Measurements from ENCODE around the gene TMEM184A. TPM values are rescaled to one million over a fixed set of nuclear protein-coding genes. Genes with fewer than 3 reads are reported as not detected.
A peak's percentile ranks its signal among the peaks of the same experiment; 100 is the strongest.

The TMEM184A gene
- total RNA-seq, 2 donors from 2014 or later = 4.6 to 5.1 TPM

GRCh38 chr7:1598961-1599639 is 43.1 kb upstream of the TMEM184A start:
- no peak for TF ChIP-seq CTCF (conservative IDR thresholded peaks at IDR 0.05)
- H3K4me3 ChIP-seq (ENCODE audit: low read length) = no peak overlapping the region
- Mint-ChIP-seq H3K27ac (no peak overlapping the region), H3K4me1 (no peaks in the 10 kb centered on the region), H3K27me3 (ENCODE audit: insufficient read depth) (peaks cover 2% of the 10 kb centered on the region), H3K4me3 (no peak overlapping the region), H3K36me3 (ENCODE audit: low read depth) (no peaks in the 10 kb centered on the region), H3K9me3 (peaks cover 4% of the 10 kb centered on the region)
- WGBS, 2 experiments (ENCODE audit: insufficient coverage in 1 of 2, insufficient read length in 1 of 2) = 88 to 95% methylated on average over 8 to 12 of the region's 12 CpGs
- DNase-seq = no peak
- H3K4me1 ChIP-seq (ENCODE audit: control insufficient read depth, insufficient read depth, low read length) = no peaks in the 10 kb centered on the region
- H3K9me3 ChIP-seq (ENCODE audit: control insufficient read depth, low read length) = no peaks in the 10 kb centered on the region
- H3K9ac ChIP-seq (ENCODE audit: extremely low read depth, low read length, poor library complexity, severe bottlenecking) = no peak overlapping the region
- H3K27me3 ChIP-seq (ENCODE audit: control insufficient read depth, insufficient read depth, low read length, poor library complexity, severe bottlenecking) = no peaks in the 10 kb centered on the region
- H3K36me3 ChIP-seq (ENCODE audit: control insufficient read depth, insufficient read depth, low read length) = no peaks in the 10 kb centered on the region
- H3K27ac ChIP-seq (ENCODE audit: low read depth, low read length) = no peak overlapping the region

GRCh38 chr7:1598286-1598685 is 42.3 kb upstream of the TMEM184A start:
- Histone ChIP-seq H3K9ac (ENCODE audit: extremely low read depth, low read length, poor library complexity, severe bottlenecking) (no peak overlapping the region), H3K36me3 (ENCODE audit: control insufficient read depth, insufficient read depth, low read length) (no peaks in the 10 kb centered on the region), H3K27ac (ENCODE audit: low read depth, low read length) (no peak overlapping the region), H3K9me3 (ENCODE audit: control insufficient read depth, low read length) (no peaks in the 10 kb centered on the region), H3K27me3 (ENCODE audit: control insufficient read depth, insufficient read depth, low read length, poor library complexity, severe bottlenecking) (no peaks in the 10 kb centered on the region), H3K4me1 (ENCODE audit: control insufficient read depth, insufficient read depth, low read length) (no peaks in the 10 kb centered on the region), H3K4me3 (ENCODE audit: low read length) (no peak overlapping the region)
- H3K9me3 Mint-ChIP-seq = peaks cover 4% of the 10 kb centered on the region
- no peak overlapping the region for H3K27ac Mint-ChIP-seq
- H3K4me1 Mint-ChIP-seq = no peaks in the 10 kb centered on the region
- peak; percentile 38 for DNase-seq
- TF ChIP-seq CTCF (conservative IDR thresholded peaks at IDR 0.05) = no peak
- H3K36me3 Mint-ChIP-seq (ENCODE audit: low read depth) = no peaks in the 10 kb centered on the region
- WGBS, 2 experiments (ENCODE audit: insufficient coverage in 1 of 2, insufficient read length in 1 of 2) = 91 to 92% methylated on average over 7 of the region's 7 CpGs
- no peak overlapping the region for H3K4me3 Mint-ChIP-seq
- peaks cover 2% of the 10 kb centered on the region for H3K27me3 Mint-ChIP-seq (ENCODE audit: insufficient read depth)

GRCh38 chr7:1597791-1598190 is 41.8 kb upstream of the TMEM184A start:
- Mint-ChIP-seq H3K27ac (no peak overlapping the region), H3K27me3 (ENCODE audit: insufficient read depth) (peaks cover 2% of the 10 kb centered on the region), H3K4me1 (no peaks in the 10 kb centered on the region), H3K36me3 (ENCODE audit: low read depth) (no peaks in the 10 kb centered on the region), H3K4me3 (no peak overlapping the region), H3K9me3 (peaks cover 4% of the 10 kb centered on the region)
- Histone ChIP-seq H3K9ac (ENCODE audit: extremely low read depth, low read length, poor library complexity, severe bottlenecking) (no peak overlapping the region), H3K9me3 (ENCODE audit: control insufficient read depth, low read length) (no peaks in the 10 kb centered on the region), H3K27ac (ENCODE audit: low read depth, low read length) (no peak overlapping the region), H3K36me3 (ENCODE audit: control insufficient read depth, insufficient read depth, low read length) (no peaks in the 10 kb centered on the region), H3K27me3 (ENCODE audit: control insufficient read depth, insufficient read depth, low read length, poor library complexity, severe bottlenecking) (no peaks in the 10 kb centered on the region), H3K4me3 (ENCODE audit: low read length) (no peak overlapping the region), H3K4me1 (ENCODE audit: control insufficient read depth, insufficient read depth, low read length) (no peaks in the 10 kb centered on the region)
- WGBS, 2 experiments (ENCODE audit: insufficient coverage in 1 of 2, insufficient read length in 1 of 2) = 92 to 95% methylated on average over 5 to 11 of the region's 11 CpGs
- no peak for TF ChIP-seq CTCF (conservative IDR thresholded peaks at IDR 0.05)
- DNase-seq = no peak
